ENCODE results near the gene OR56A1. TPM values are rescaled to one million over a fixed set of nuclear protein-coding genes. Genes with fewer than 3 reads are reported as not detected.
"Not testable (repeated sequence)": the region's sequence is repeated elsewhere in the genome, so short reads cannot be mapped to it uniquely, and the experiment has no call there.

OR56A1 gene, protein sequence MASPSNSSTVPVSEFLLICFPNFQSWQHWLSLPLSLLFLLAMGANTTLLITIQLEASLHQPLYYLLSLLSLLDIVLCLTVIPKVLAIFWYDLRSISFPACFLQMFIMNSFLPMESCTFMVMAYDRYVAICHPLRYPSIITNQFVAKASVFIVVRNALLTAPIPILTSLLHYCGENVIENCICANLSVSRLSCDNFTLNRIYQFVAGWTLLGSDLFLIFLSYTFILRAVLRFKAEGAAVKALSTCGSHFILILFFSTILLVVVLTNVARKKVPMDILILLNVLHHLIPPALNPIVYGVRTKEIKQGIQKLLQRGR
- polyA plus RNA-seq (2012; ENCODE audit: low read depth, missing spikeins) = not detected

DNA sequence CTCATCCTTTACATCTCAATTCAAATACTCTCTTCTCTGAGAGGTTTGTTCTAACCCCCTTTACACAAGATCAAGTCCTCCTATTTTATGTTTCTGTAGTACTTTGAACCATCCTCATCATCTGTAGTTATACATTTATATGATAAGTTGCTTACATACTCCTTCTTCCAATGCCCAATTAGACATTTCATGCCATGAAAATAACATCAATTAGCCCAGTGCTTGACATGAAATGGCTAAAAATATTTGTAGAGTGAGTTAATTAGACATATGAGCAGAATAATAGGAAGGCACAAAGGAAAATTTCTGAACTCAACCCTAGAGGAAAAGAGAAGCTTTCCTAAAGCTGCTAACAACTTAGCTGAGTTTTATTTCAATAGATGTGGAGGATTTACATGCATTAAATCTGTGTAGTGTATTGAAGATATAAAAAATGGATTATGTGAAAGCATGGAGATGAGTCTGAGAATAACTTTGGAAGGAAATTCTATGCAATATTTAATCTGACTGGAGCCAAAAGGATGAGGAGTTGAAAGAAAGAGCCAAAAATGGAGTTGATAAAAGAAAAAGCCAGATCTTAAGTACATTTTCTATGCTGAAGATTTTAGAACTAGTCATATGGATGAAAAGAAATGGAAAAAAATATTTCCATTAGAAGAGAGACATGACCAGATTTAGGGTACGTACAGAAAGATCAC, at the start of gene OR56A1:
Gene OR56A1 (minus strand): TSS at position 51 of the 698 bp plus-strand sequence. CDS start 3,066 bp downstream, outside the sequence.
- DNase-seq (ENCODE audit: insufficient read length, low spot score) = no peak
- no peak for TF ChIP-seq SPI1 (IDR thresholded peaks at IDR 0.05; ENCODE audit: low read depth, low read length)
- no peak for TF ChIP-seq PAX5 (IDR thresholded peaks at IDR 0.05; ENCODE audit: insufficient read depth, low read length, severe bottlenecking)
- TF ChIP-seq POU2F2 (IDR thresholded peaks at IDR 0.05; ENCODE audit: low read depth, low read length) = no peak
- TF ChIP-seq POLR2A (IDR thresholded peaks at IDR 0.05; ENCODE audit: low read depth, low read length) = no peak
- TF ChIP-seq TAF1 (IDR thresholded peaks at IDR 0.05; ENCODE audit: low read depth, low read length) = no peak
- TF ChIP-seq POLR2AphosphoS5 (IDR thresholded peaks at IDR 0.05; ENCODE audit: low read depth, low read length) = no peak
- FAIRE-seq = no peak

DNA sequence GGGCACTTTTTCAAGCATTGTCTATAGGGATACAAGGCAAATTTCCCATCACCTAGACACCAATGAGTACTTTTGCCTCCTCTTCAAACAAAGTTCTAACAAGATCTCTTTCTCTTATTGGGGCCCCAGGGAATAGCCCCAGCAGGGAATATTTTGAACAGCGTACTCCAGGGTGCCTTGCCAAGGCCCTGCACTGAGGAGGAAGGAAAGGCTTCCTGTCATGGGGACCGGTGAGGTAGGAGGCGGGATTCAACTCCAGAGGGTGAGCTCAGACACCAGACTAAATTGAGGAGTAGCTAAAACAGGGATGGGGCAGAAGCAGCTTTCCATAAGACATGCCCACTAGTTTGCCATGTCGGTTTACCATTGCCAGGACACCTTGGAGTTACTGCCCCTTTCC, 48.9 kb upstream of the OR56A1 start:
- no peak for DNase-seq (ENCODE audit: insufficient read length, low spot score)
- FAIRE-seq = no peak
- TF ChIP-seq POU2F2 (IDR thresholded peaks at IDR 0.05; ENCODE audit: low read depth, low read length) (no peak), TAF1 (IDR thresholded peaks at IDR 0.05; ENCODE audit: low read depth, low read length) (no peak), POLR2AphosphoS5 (IDR thresholded peaks at IDR 0.05; ENCODE audit: low read depth, low read length) (no peak), PAX5 (IDR thresholded peaks at IDR 0.05; ENCODE audit: insufficient read depth, low read length, severe bottlenecking) (no peak), SPI1 (IDR thresholded peaks at IDR 0.05; ENCODE audit: low read depth, low read length) (no peak), POLR2A (IDR thresholded peaks at IDR 0.05; ENCODE audit: low read depth, low read length) (no peak)

DNA sequence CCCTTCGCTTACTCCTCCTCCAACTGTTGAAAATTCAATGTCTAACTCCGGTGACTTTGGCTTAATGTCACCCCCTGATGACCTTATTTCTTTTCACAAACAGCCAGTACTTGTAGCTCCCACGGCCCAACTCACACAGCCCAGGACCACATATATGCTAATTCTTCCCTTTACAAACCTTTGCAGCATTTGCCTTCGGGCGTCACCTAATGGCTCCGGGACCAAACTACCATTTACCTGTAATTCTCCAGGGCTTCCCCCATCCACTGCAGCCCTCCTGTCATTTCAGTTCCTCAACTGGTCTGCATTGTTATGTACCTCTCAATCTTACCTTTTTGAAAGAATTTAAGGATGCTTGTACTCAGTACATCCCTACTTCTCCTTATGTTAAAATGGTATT, 47.2 kb upstream of the OR56A1 start:
- TF ChIP-seq TAF1 (IDR thresholded peaks at IDR 0.05; ENCODE audit: low read depth, low read length) (no peak), PAX5 (IDR thresholded peaks at IDR 0.05; ENCODE audit: insufficient read depth, low read length, severe bottlenecking) (no peak), POLR2A (IDR thresholded peaks at IDR 0.05; ENCODE audit: low read depth, low read length) (no peak), SPI1 (IDR thresholded peaks at IDR 0.05; ENCODE audit: low read depth, low read length) (no peak), POLR2AphosphoS5 (IDR thresholded peaks at IDR 0.05; ENCODE audit: low read depth, low read length) (no peak), POU2F2 (IDR thresholded peaks at IDR 0.05; ENCODE audit: low read depth, low read length) (no peak)
- DNase-seq (ENCODE audit: insufficient read length, low spot score) = no peak
- no peak for FAIRE-seq

DNA sequence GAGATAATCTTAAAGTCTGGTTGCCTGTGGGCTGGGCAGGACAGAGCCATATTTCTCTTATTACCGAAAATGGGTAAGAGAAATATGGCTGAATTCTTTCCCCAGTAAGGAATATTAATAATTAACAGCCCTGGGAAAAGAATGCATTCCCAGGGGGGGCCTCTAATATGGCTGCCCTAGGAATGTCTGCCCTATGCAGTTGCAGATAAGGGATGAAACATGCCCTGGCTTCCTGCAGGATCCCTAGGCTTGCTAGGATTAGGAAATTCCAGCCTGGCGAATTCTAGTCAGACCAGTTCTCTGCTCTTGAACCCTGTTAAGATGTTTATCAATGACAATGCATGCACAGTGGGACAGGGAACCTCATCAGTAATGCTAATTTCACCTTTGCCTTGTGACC, 45.9 kb upstream of the OR56A1 start:
- FAIRE-seq = not testable (repeated sequence)

DNA sequence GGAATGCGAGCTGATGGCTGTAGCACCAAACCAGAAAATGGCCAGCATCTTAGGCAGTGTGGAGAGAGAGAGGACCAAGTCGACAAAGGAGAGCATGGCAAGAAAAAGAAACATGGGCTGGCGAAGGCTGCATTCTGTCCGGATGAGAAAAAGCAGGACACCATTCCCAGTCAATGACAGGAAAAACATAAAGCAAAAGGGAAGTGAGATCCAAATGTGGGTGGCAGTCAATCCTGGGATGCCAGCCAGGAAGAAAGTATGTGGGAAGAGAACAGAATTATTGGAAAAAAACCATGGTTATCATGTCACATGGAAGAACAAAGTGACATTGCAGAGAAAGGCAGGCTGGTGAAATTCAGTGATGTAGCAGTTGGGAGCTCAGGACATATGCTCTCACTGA, 36.9 kb upstream of the OR56A1 start:
- no peak for TF ChIP-seq PAX5 (IDR thresholded peaks at IDR 0.05; ENCODE audit: insufficient read depth, low read length, severe bottlenecking)
- no peak for TF ChIP-seq SPI1 (IDR thresholded peaks at IDR 0.05; ENCODE audit: low read depth, low read length)
- no peak for TF ChIP-seq TAF1 (IDR thresholded peaks at IDR 0.05; ENCODE audit: low read depth, low read length)
- TF ChIP-seq POLR2AphosphoS5 (IDR thresholded peaks at IDR 0.05; ENCODE audit: low read depth, low read length) = no peak
- no peak for TF ChIP-seq POU2F2 (IDR thresholded peaks at IDR 0.05; ENCODE audit: low read depth, low read length)
- TF ChIP-seq POLR2A (IDR thresholded peaks at IDR 0.05; ENCODE audit: low read depth, low read length) = no peak
- FAIRE-seq (no peak), DNase-seq (ENCODE audit: insufficient read length, low spot score) (no peak)

More for the DNA sequence above, 45.9 kb upstream of the OR56A1 start:
- not testable (repeated sequence) for DNase-seq (ENCODE audit: insufficient read length, low spot score)

DNA sequence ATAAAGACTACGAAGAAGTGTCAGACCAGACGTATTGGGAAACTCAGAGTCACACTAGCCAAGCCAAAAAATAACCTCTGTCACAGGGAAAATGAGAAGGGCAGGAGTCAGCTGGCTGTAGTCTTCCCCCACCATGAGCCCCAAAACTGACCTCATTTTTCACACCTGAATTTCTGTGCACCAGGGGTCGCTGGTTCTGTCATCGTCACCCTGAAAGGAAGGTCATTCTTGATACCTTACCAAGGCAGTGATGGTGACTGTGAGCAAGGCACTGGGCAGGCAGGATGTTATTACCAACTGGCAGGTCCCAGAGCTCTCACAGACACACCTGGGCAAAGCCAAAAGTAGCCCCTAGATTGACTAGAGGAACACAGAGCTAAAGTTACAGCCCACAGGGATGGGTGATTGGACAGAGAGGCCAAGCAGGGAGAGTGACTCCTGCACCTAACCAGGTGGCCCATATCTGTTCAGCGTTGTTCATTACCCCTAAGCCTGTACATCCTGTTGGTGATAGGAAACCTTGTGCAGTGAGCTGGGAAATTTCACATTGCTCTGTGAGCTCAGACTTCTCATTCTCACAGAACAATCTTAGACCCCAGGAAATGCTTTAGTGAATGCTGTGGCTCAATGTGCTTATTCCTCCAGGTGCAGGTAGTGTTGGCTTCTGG, 32.3 kb upstream of the OR56A1 start:
- DNase-seq (ENCODE audit: insufficient read length, low spot score) (no peak), FAIRE-seq (no peak)
- no peak for TF ChIP-seq POU2F2 (IDR thresholded peaks at IDR 0.05; ENCODE audit: low read depth, low read length)
- TF ChIP-seq POLR2AphosphoS5 (IDR thresholded peaks at IDR 0.05; ENCODE audit: low read depth, low read length) = no peak
- TF ChIP-seq SPI1 (IDR thresholded peaks at IDR 0.05; ENCODE audit: low read depth, low read length) = no peak
- TF ChIP-seq TAF1 (IDR thresholded peaks at IDR 0.05; ENCODE audit: low read depth, low read length) = no peak
- no peak for TF ChIP-seq PAX5 (IDR thresholded peaks at IDR 0.05; ENCODE audit: insufficient read depth, low read length, severe bottlenecking)
- no peak for TF ChIP-seq POLR2A (IDR thresholded peaks at IDR 0.05; ENCODE audit: low read depth, low read length)

DNA sequence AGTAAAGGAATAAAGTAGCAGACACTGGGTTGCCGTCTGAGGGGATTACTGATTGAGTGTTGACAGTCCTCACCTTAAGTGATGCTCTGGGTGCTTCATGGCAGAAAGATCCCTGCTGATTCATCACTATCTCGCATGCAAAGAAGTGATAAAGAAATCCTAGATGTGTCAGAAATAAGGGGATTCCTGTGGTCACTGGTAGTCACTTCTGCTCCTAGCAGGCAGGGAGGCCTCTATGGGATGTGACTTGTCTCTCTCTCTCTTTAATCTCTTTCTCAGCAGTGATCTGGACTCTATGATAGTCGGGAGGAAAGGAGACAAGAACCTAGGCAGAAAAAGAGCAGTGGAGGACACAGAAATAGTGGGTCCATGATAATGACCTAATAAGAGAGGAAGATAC, 30.9 kb upstream of the OR56A1 start:
- FAIRE-seq (no peak), DNase-seq (ENCODE audit: insufficient read length, low spot score) (no peak)
- TF ChIP-seq POU2F2 (IDR thresholded peaks at IDR 0.05; ENCODE audit: low read depth, low read length) (no peak), PAX5 (IDR thresholded peaks at IDR 0.05; ENCODE audit: insufficient read depth, low read length, severe bottlenecking) (no peak), TAF1 (IDR thresholded peaks at IDR 0.05; ENCODE audit: low read depth, low read length) (no peak), SPI1 (IDR thresholded peaks at IDR 0.05; ENCODE audit: low read depth, low read length) (no peak)

DNA sequence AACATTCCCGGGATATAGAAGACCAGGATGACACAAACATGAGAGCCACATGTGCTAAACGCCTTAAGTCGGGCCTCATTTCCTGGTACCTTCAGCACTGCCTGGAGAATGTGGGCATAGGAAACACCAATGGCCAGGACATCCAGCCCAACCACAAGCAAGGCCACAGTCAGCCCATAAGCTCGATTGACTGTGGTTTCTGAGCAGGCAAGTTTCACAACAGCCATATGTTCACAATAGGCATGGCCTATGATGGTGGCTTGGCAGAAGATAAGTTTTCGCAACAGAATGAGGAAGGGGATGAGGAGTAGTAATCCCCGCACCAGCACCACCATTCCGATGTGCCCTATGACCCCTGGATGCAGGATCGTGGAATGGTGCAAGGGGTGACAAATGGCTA, 26.9 kb upstream of the OR56A1 start:
- FAIRE-seq (no peak), DNase-seq (ENCODE audit: insufficient read length, low spot score) (no peak)

DNA sequence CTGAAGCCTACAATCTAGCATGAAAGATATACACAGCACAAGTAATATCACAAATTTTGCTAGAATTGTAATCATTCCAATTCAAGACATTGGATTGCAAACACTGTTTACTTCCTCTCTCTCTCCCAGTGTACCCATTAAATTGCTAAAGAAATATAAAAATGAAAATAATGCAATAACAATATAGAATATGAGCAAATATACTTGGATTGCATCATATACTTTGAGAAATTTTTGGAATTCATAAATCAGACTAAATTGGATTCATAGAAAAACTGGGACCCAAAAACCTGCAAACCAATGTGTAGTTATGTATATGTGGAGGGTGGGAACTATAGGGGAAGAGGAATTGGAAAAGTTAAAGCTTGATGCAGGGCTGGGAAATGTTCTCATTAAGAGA, 25.0 kb upstream of the OR56A1 start:
- FAIRE-seq = no peak
- DNase-seq (ENCODE audit: insufficient read length, low spot score) = no peak
- no peak for TF ChIP-seq TAF1 (IDR thresholded peaks at IDR 0.05; ENCODE audit: low read depth, low read length)
- no peak for TF ChIP-seq SPI1 (IDR thresholded peaks at IDR 0.05; ENCODE audit: low read depth, low read length)
- TF ChIP-seq POU2F2 (IDR thresholded peaks at IDR 0.05; ENCODE audit: low read depth, low read length) = no peak
- TF ChIP-seq POLR2AphosphoS5 (IDR thresholded peaks at IDR 0.05; ENCODE audit: low read depth, low read length) = no peak
- TF ChIP-seq PAX5 (IDR thresholded peaks at IDR 0.05; ENCODE audit: insufficient read depth, low read length, severe bottlenecking) = no peak
- TF ChIP-seq POLR2A (IDR thresholded peaks at IDR 0.05; ENCODE audit: low read depth, low read length) = no peak

More for the DNA sequence above, 26.9 kb upstream of the OR56A1 start:
- TF ChIP-seq POU2F2 (IDR thresholded peaks at IDR 0.05; ENCODE audit: low read depth, low read length) = no peak
- no peak for TF ChIP-seq POLR2AphosphoS5 (IDR thresholded peaks at IDR 0.05; ENCODE audit: low read depth, low read length)
- no peak for TF ChIP-seq POLR2A (IDR thresholded peaks at IDR 0.05; ENCODE audit: low read depth, low read length)
- TF ChIP-seq PAX5 (IDR thresholded peaks at IDR 0.05; ENCODE audit: insufficient read depth, low read length, severe bottlenecking) = no peak
- no peak for TF ChIP-seq SPI1 (IDR thresholded peaks at IDR 0.05; ENCODE audit: low read depth, low read length)
- TF ChIP-seq TAF1 (IDR thresholded peaks at IDR 0.05; ENCODE audit: low read depth, low read length) = no peak
